T-cell (primary cell): ENCODE data around the gene CEP85L. TPM values are rescaled to one million over a fixed set of nuclear protein-coding genes. Genes with fewer than 3 reads are reported as not detected.

Source experiments
- ATAC-seq, 4 experiments: fragments of 200-7000 bp in 3 of 4; fragments of 150-1000 bp in 1 of 4; cut with Tn5 transposase; replicated peaks in 1 of 4; 1 replicate in 3 of 4; 2 replicates in 1 of 4; pipeline ENCODE4 v1.10.0; 2021; ENCODE audit warnings: moderate library complexity in 3 of 4, mild to moderate bottlenecking in 2 of 4, moderate number of reproducible peaks in 1 of 4
- CTCF ChIA-PET, 2 donors: fragments of 300-600 bp; sonication (Branson Sonifier 250); formaldehyde crosslinking; loops; one replicate each; lab custom pipeline; 2022; ENCODE audit warnings: antibody characterized with exemption in 2 of 2; lab: Charles Lee
- POLR2A ChIA-PET, 2 donors: fragments of 300-600 bp; sonication (Branson Sonifier 250); formaldehyde crosslinking; loops; one replicate each; lab custom pipeline; 2022; ENCODE audit warnings: antibody characterized with exemption in 2 of 2; lab: Charles Lee
- DNase-seq, 35 experiments: peaks; one replicate each; pipeline versions ENCODE4 v3.0.0 to v3.0.0-alpha.2; 2013 to 2023
- H3K27ac ChIP-seq: one replicate; pipeline ENCODE4 v1.5.1; 2013; ENCODE audit warnings: low read length
- H3K27me3 ChIP-seq, 2 experiments: replicated peaks in 1 of 2; 1 replicate in 1 of 2; 2 replicates in 1 of 2; pipeline versions ENCODE4 v1.6.1 to v1.7.0; 2013; ENCODE audit warnings: low read length in 1 of 2, mixed read lengths in 1 of 2; ENCODE audit not compliant: control insufficient read depth in 2 of 2, insufficient read depth in 2 of 2; ENCODE audit errors: extremely low read depth in 1 of 2
- H3K36me3 ChIP-seq, 2 donors: 1 replicate in 1 of 2; 2 replicates in 1 of 2; pipeline versions ENCODE4 v1.6.1 to v1.7.0; 2013; ENCODE audit warnings: low read length in 1 of 2; ENCODE audit not compliant: control insufficient read depth in 2 of 2, insufficient read depth in 1 of 2; ENCODE audit errors: extremely low read depth in 1 of 2
- H3K4me1 ChIP-seq, 2 experiments: 1 replicate in 1 of 2; 2 replicates in 1 of 2; pipeline versions ENCODE4 v1.6.1 to v1.7.0; 2013; ENCODE audit warnings: low read length in 2 of 2, mixed read lengths in 1 of 2; ENCODE audit not compliant: insufficient read depth in 2 of 2, control insufficient read depth in 1 of 2; ENCODE audit errors: extremely low read depth in 1 of 2
- H3K4me3 ChIP-seq, 2 donors: 1 replicate in 1 of 2; 2 replicates in 1 of 2; pipeline versions ENCODE4 v1.5.1 to v1.7.0; 2013; ENCODE audit warnings: mild to moderate bottlenecking in 2 of 2, low read length in 1 of 2, moderate library complexity in 1 of 2; ENCODE audit not compliant: control insufficient read depth in 1 of 2; ENCODE audit errors: extremely low read depth in 1 of 2
- H3K9me3 ChIP-seq: 2 replicates; pipeline ENCODE4 v1.7.0; 2013
- H3K27ac Mint-ChIP-seq, 2 donors: one replicate each; pipeline ENCODE4 v1.8.0; 2020 to 2021; ENCODE audit warnings: mild to moderate bottlenecking in 2 of 2, mixed read lengths in 2 of 2
- H3K27me3 Mint-ChIP-seq, 2 donors: one replicate each; pipeline ENCODE4 v1.8.0; 2021 to 2022; ENCODE audit warnings: mixed read lengths in 2 of 2
- H3K36me3 Mint-ChIP-seq: one replicate; pipeline ENCODE4 v1.8.0; 2021; ENCODE audit warnings: mixed read lengths
- H3K4me1 Mint-ChIP-seq, 3 donors: one replicate each; pipeline ENCODE4 v1.8.0; 2020 to 2022; ENCODE audit warnings: mixed read lengths in 3 of 3, mild to moderate bottlenecking in 1 of 3
- H3K4me3 Mint-ChIP-seq, 3 donors: one replicate each; pipeline ENCODE4 v1.8.0; 2020 to 2022; ENCODE audit warnings: mild to moderate bottlenecking in 3 of 3, mixed read lengths in 3 of 3, moderate library complexity in 3 of 3
- H3K9me3 Mint-ChIP-seq, 3 donors: one replicate each; pipeline ENCODE4 v1.8.0; 2020 to 2022; ENCODE audit warnings: mixed read lengths in 3 of 3
- WGBS: methylation state at CpG from one replicate; pipeline ENCODE4 v1.1.5; 2013; ENCODE audit warnings: missing lambda C conversion rate; ENCODE audit not compliant: insufficient coverage; 5-methylcytosine and 5-hydroxymethylcytosine counted together
- total RNA-seq, 35 experiments: library from RNA in 6 of 35; stranded (reverse) in 6 of 35; fragments of 120-200 nt in 1 of 35; gene quantifications; one replicate each; pipeline versions ENCODE4 v1.2.1 to v1.2.4 and lab custom pipeline; 2013 to 2026

Gene CEP85L
- total RNA-seq, 5 donors from 2014 or later (not counting 1 experiment from before 2014, with no cell fraction given): 49.7 to 101 (median 53.5) TPM

GRCh38 chr6:118586746-118587485 is 64.5 kb downstream of the CEP85L start:
- no peaks in the 10 kb centered on the region for H3K9me3 ChIP-seq
- POLR2A ChIA-PET: no interaction called here
- no peak overlapping the region for H3K27ac ChIP-seq
- Mint-ChIP-seq H3K4me3 (no peak overlapping the region), H3K4me1 (peaks cover 50 to 67% (median 62%) of the 10 kb centered on the region in 3 donors), H3K27me3 (no peaks in the 10 kb centered on the region), H3K9me3 (no peaks in the 10 kb centered on the region), H3K27ac (peak overlapping the region; percentile 29 to 81), H3K36me3 (peaks cover 45% of the 10 kb centered on the region)
- ATAC-seq (no peak), DNase-seq (no peak)
- no peaks in the 10 kb centered on the region for H3K27me3 ChIP-seq
- WGBS: 90% methylated on average over 2 of the region's 5 CpGs
- H3K4me3 ChIP-seq: no peak overlapping the region
- CTCF ChIA-PET: interaction anchor here in 1 of 2 donors (0.6 kb wide), 1 partner anchor 13 kb away, joined by 3 read pairs; no protein-coding TSS in a partner anchor
- peaks cover 7 to 42% of the 10 kb centered on the region in 2 donors for H3K36me3 ChIP-seq
- H3K4me1 ChIP-seq: no peaks in the 10 kb centered on the region

- Histone ChIP-seq H3K27me3 (no peaks in the 10 kb centered on the region), H3K4me3 (no peak overlapping the region), H3K4me1 (no peaks in the 10 kb centered on the region), H3K9me3 (no peaks in the 10 kb centered on the region), H3K36me3 (peaks cover 7 to 28% of the 10 kb centered on the region in 2 donors), H3K27ac (no peak overlapping the region)
- Mint-ChIP-seq H3K4me1 (peaks cover 45 to 60% (median 57%) of the 10 kb centered on the region in 3 donors), H3K4me3 (no peak overlapping the region), H3K9me3 (peaks cover 3 to 9% (median 3%) of the 10 kb centered on the region in 3 donors), H3K27me3 (no peaks in the 10 kb centered on the region), H3K36me3 (peaks cover 57% of the 10 kb centered on the region), H3K27ac (peak overlapping the region; percentile 12 to 81)
- ATAC-seq (no peak), DNase-seq (no peak)
- ChIA-PET CTCF (interaction anchor here (1.1 to 1.2 kb wide), 2 partner anchors 19 to 20 kb away, joined by 4 to 5 read pairs; no protein-coding TSS in a partner anchor), POLR2A (no interaction called here)
- WGBS: no CpG with 5 or more reads among the region's 5 CpGs
These were observed 66.5 kb downstream of the CEP85L start for GRCh38 chr6:118584911-118585310.

DNA sequence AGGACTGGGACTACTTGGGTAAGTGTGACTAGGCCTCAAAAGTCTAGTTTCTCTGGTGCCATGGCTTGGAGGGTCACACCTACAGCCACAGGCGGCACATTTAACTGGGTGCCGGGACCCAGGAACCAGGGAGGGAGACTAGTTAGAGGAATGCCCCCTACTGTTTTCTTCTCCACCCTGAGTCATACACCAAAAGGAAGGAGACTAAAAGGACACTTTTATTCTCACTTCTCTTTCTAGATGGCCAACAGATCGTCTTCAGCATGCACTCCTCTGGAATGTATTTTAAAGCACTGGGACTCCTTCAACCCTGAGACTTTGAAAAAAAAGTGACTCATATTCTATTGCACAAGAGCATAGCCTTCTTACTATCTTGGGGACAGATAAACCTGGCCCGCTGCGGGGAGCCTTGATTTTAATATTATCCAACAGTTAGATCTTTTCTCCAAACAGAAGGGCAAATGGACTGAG is 69.9 kb downstream of the CEP85L start:
- peaks cover 7 to 28% of the 10 kb centered on the region in 2 donors for H3K36me3 ChIP-seq
- Mint-ChIP-seq H3K4me3 (no peak overlapping the region), H3K9me3 (peaks cover 7 to 30% (median 16%) of the 10 kb centered on the region in 3 donors), H3K36me3 (peaks cover 67% of the 10 kb centered on the region), H3K4me1 (peaks cover 21 to 30% (median 24%) of the 10 kb centered on the region in 3 donors), H3K27me3 (no peaks in the 10 kb centered on the region), H3K27ac (peak overlapping the region; percentile 64 to 86)
- POLR2A ChIA-PET: no interaction called here
- no peaks in the 10 kb centered on the region for H3K4me1 ChIP-seq
- H3K9me3 ChIP-seq: peaks cover 2% of the 10 kb centered on the region
- ATAC-seq: no peak
- H3K4me3 ChIP-seq: no peak overlapping the region
- CTCF ChIA-PET: interaction anchor here in 1 of 2 donors (0.6 to 1.3 kb wide), 2 partner anchors 34 to 53 kb away, joined by 3 to 7 read pairs; no protein-coding TSS in a partner anchor
- DNase-seq: no peak
- H3K27me3 ChIP-seq: no peaks in the 10 kb centered on the region
- WGBS: 94% methylated on average over 3 of the region's 5 CpGs
- no peak overlapping the region for H3K27ac ChIP-seq

DNA sequence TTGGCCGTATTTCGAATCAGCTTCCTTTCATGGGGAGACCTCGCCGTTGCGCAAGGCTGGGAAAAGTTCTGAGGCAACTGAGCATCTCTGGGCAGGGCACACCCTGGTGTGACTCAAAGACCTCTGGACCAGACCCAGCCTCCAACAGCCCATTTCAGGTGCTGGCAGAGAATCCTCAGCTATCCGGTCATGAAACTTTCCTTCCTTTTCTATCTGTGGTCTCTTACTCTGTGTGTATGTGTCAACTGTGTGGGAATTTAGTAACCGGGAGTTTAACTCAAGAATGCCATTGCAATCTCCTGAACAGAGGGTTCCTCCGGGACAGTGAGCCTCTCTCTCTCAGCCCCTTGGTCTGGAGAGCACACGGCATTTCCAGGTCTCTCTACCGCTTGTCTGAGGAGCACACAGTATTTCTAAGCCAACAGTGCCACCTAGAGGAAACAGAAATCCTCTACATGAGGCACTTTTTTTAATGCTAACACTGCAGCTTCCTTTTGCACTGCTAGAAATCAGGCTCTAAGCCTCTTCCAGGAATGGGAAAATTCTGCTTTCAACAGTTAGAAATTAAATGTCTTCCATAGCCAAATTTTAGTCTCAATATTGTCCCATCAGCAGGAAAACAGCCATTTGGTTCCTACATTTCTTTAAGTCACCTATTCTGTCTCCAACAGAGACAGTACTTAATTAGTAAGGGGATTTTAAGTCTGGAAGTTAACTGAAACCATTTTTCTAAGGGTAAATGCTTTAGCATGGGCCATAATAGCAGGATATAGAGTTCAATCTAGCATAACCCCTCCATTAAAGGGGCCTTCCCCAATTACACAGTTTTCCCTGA is 70.6 kb downstream of the CEP85L start:
- DNase-seq (peak in 11 of 35 experiments; percentile 4 to 74 (median 14)), ATAC-seq (peak; percentile 57 to 73 (median 62))
- ChIA-PET CTCF (interaction anchor here (0.5 to 2.1 kb wide), 12 partner anchors 12 to 605 kb away, joined by 3 to 9 read pairs (median 4); no protein-coding TSS in a partner anchor), POLR2A (interaction anchor here in 1 of 2 donors (0.6 kb wide), 1 partner anchor 7 kb away, joined by 3 read pairs; no protein-coding TSS in a partner anchor)
- no peak overlapping the region for H3K27ac ChIP-seq
- H3K4me3 ChIP-seq: no peak overlapping the region
- no peaks in the 10 kb centered on the region for H3K27me3 ChIP-seq
- peaks cover 2% of the 10 kb centered on the region for H3K9me3 ChIP-seq
- no peak overlapping the region for H3K4me3 Mint-ChIP-seq
- peaks cover 16 to 22% (median 17%) of the 10 kb centered on the region in 3 donors for H3K4me1 Mint-ChIP-seq
- peaks cover 7 to 34% (median 16%) of the 10 kb centered on the region in 3 donors for H3K9me3 Mint-ChIP-seq
- H3K36me3 Mint-ChIP-seq: peaks cover 69% of the 10 kb centered on the region
- no peaks in the 10 kb centered on the region for H3K27me3 Mint-ChIP-seq
- peaks cover 7 to 34% of the 10 kb centered on the region in 2 donors for H3K36me3 ChIP-seq
- peak overlapping the region; percentile 64 to 86 for H3K27ac Mint-ChIP-seq
- H3K4me1 ChIP-seq: no peaks in the 10 kb centered on the region
- WGBS: 89% methylated on average over 6 of the region's 10 CpGs

DNA sequence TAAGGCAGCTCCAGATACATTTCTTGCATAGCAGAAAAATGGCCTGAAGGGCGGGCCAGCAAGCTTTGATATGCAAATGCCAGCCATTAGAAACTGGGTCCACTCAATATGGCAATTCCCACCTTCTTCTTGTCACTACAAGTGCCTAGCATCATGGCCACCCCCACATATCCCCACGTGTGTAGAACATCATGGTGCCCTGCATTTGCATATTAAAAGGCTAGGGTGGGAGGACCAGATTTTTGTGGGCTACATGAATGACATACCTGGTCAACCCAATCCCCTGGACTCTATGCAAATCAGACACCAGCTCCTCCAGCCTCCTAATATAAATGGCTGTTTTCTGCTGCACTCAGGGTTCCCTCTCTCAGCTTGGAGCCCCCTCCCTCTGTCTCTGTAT is 71.6 kb downstream of the CEP85L start:
- Histone ChIP-seq H3K27me3 (no peaks in the 10 kb centered on the region), H3K4me1 (no peaks in the 10 kb centered on the region), H3K4me3 (peak overlapping the region in 1 of 2 donors; percentile 17), H3K27ac (no peak overlapping the region), H3K36me3 (peaks cover 2 to 29% of the 10 kb centered on the region in 2 donors), H3K9me3 (peaks cover 5% of the 10 kb centered on the region)
- H3K4me1 Mint-ChIP-seq: peaks cover 7 to 20% (median 8%) of the 10 kb centered on the region in 3 donors
- H3K4me3 Mint-ChIP-seq: no peak overlapping the region
- DNase-seq (no peak), ATAC-seq (no peak)
- H3K27me3 Mint-ChIP-seq: no peaks in the 10 kb centered on the region
- ChIA-PET CTCF (interaction anchor here (0.7 to 2.1 kb wide), 9 partner anchors 11 to 604 kb away, joined by 3 to 9 read pairs (median 4); no protein-coding TSS in a partner anchor), POLR2A (interaction anchor here in 1 of 2 donors (0.6 kb wide), 1 partner anchor 8 kb away, joined by 3 read pairs; no protein-coding TSS in a partner anchor)
- peaks cover 7 to 43% (median 18%) of the 10 kb centered on the region in 3 donors for H3K9me3 Mint-ChIP-seq
- H3K36me3 Mint-ChIP-seq: peaks cover 70% of the 10 kb centered on the region
- WGBS: 100% methylated on average over 1 of the region's 2 CpGs
- H3K27ac Mint-ChIP-seq: no peak overlapping the region
